Measurements from ENCODE around the gene HPN.
A peak's percentile ranks its signal among the peaks of the same experiment; 100 is the strongest.
"Not testable (repeated sequence)": the region's sequence is repeated elsewhere in the genome, so short reads cannot be mapped to it uniquely, and the experiment has no call there.

Gene HPN

DNA sequence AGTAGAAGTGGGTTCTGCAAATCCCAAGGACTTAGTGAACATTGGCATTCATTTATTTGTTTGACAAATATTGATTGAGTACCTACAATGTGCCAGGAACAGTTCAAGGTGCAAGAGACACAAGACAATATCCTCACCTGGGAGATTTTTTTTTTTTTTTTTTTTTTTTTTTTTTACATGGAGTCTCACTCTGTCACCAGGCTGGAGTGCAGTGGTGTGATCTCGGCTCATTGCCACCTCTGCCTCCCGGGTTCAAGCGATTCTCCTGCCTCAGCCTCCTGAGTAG lies 13.0 kb upstream of the HPN start:
- DNase-seq = not testable (repeated sequence)

DNA sequence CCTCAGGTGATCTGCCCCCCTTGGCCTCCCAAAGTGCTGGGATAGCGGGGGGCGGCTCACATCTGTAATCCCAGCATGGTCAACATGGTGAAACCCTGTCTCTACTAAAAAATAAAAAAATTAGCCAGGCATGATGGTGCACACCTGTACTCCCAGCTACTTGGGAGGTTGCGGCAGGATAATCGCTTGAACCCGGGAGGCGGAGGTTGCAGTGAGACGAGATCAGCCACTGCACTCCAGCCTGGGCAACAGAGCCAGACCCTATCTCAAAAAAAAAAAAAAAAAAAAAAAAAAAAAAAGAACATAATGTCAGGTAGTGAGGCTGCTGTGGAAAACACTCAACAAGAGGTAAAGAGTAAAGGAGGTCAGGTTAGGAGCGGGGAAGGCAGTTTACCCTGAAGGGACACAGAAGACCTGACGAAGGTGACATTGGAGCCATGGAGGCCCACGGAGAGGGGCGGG lies 12.2 kb upstream of the HPN start:
- not testable (repeated sequence) for DNase-seq

DNA sequence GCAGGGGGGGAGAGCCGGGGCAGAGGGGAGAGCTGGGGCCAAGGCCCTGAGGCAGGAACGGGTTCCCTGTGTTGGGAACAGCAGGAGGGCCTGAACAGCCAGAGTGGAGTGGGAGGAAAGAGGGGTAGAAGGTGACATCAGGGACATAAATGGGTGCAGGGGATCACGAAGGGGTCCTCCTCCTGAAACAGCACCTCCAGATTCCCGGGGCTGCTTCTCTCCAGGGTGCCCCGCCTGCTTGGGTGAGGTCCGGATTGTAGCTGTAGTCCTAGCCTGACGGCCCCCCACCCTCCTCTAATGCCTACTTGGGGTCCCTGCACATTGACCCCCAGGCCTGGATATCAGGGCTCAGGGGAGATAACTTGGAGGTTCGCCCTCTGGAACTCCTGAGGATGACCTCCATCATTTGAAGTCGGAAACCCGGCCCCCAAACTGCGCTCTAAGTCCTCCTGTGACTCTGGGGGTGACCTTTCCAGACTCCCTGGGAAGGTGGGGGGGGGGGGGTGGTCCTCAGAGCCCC lies 11.7 kb upstream of the HPN start:
- no peak for DNase-seq

- peak; percentile 73 for DNase-seq
Measured at GRCh38 chr19:35030257-35031071, 11.1 kb upstream of the HPN start, which contains the start of gene SCN1B. Gene SCN1B (plus strand): TSS chr19:35030470. CDS start chr19:35030821, 351 bp downstream.

DNA sequence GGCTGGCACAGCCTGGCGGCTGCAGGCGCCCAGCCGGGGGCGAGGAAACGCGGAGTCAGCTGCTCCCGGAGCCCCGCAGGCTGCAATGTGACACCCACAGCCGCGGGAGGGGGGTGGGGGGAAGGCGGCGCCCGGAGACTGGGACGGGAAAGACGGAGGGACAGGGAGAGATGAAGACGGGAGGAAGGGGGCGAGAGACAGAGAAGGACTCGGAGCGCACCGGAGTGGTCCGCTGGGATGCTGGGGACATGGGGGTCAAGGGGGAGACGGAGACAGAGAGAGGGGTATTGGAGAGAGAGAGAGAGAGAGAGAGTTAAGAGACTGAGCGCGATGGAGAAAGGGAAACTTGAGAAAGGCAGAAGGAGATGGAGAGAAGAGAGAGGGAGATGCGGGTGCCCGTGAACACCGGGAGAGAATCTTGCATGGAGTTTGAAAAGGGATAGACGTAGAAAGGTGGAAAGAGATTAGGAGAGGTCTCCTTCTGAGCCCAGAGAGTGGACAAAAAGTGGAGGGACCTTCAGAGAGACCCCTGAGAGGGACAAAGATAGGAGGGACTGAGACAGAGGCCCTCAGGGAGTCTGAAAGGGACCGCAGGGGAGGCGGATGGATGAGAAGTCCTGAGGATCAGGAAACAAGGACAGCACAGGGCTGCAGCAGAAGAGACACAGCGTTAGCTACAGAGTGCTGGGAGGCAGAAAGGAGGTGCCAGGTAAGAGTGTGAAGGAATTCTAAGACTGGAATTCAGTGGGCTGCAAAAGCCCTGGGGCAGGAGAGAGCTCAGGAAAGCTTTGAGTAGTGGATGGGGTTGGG lies 10.2 kb upstream of the HPN start:
- peak; percentile 72 for DNase-seq

DNA sequence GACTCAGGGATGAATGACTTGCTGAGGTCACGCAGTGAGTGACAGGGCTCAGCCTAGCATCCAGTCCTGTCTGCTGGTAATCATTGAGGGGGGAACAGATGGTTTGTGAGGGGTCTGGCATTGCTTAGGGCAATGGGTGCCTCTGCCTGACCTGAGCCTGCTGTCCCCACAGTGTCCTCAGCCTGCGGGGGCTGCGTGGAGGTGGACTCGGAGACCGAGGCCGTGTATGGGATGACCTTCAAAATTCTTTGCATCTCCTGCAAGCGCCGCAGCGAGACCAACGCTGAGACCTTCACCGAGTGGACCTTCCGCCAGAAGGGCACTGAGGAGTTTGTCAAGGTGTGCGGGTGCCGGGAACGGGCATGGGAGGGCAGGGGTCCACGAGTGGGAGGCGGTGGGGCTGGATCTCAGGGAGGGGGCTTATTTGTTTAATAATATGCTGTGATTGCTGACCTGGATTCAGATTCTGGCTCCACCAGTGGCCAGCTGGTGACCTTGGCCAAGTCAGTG lies 9.1 kb upstream of the HPN start:
- no peak for DNase-seq

DNA sequence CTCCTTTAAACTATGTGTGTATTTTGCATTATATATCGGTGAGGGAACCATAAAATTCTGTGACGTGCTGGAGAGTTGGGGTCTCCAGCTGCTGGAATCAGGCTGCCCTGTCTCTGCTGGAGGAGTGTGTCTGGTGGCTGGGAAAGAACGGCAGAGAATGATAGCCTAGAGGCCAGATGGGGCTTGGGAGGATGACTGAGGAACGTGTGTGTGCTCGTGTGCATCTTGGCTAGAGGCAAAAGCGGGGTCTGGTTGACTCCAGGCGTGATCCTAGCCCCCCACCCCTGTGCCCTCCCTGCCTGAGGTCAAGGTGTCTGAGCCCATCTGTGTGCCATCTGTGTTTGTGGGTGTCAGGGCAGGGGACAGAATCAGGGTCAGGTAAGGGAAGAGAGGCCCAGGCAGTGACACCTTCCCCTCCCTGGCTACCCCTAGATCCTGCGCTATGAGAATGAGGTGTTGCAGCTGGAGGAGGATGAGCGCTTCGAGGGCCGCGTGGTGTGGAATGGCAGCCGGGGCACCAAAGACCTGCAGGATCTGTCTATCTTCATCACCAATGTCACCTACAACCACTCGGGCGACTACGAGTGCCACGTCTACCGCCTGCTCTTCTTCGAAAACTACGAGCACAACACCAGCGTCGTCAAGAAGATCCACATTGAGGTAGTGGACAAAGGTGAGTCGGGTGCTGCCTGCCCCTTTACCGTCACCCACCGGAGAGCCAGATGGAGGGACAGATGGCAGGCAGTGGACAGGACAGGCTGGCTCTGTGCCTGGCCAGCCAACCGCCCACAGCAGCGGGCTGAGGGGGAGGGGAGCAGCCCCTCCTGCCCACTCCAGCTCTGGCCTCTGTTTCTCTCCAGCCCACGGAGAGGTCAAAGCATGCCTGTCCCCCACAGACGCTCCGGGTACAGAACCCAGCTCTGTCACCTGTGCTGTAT lies 8.2 kb upstream of the HPN start:
- DNase-seq = no peak

DNA sequence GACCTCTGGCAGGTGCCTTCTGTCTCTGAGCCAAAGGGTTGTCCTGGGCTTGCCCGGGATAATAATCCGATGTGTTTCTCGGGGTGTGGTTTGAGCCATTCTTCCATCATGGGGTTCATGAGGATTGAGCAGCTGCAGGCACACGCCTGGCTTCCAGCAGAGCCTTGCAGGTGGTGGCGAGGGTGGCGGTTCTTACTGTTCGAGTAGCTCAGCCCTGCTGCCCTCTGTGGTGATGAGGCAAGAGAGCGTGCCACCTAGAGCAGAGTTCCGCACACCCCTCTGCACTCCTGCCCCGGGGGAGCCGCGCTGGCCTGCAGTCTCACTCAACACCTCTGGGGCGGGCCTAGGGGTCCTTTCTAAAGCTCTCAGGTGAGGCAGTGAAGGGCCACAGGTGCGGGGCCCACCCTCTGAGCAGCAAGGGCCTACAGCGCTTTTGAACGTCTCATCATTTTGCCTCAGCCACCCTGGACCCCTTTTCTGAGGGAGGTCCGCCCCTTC lies 7.5 kb upstream of the HPN start:
- no peak for DNase-seq

DNA sequence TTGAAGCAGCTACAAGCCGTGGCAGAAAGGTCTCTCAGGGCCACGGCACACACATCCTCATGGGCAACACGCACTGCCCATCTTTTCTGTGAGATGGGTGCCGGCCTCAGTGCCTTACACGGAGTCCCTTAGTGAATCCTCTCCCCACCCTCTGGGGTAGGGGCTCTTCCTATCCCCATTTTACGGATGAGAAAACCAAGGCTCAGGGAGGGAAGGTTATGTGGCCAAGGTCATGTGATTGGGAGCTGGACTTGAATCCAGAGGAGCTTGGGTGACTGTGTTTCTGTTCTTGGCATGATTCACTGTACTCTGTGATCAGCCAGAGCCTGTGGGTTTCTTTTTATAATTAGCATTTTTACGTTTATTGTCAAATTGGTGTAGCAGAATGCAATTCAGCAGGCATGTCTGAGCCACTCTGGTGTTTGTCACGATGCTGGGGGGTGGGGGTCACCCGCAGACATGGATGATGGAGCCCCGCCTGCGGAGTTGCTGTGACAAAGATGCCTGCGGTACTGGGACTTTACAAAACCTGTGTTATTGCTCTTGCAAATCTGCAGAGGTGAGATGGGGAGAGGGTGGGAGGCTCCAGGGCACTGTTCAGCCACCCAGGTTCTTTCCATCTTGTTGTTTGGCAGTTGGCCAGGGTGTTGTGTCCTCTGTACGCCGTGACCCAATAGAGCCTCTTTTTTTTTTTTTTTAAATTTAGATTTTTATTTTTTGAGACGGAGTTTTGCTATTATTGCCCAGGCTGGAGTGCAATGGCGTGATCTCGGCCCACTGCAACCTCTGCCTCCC lies 6.7 kb upstream of the HPN start:
- DNase-seq = no peak

GRCh38 chr19:35037716-35038622 lies 3.6 kb upstream of the HPN start:
- no peak for DNase-seq

GRCh38 chr19:35038623-35039512 lies 2.7 kb upstream of the HPN start:
- no peak for DNase-seq

DNA sequence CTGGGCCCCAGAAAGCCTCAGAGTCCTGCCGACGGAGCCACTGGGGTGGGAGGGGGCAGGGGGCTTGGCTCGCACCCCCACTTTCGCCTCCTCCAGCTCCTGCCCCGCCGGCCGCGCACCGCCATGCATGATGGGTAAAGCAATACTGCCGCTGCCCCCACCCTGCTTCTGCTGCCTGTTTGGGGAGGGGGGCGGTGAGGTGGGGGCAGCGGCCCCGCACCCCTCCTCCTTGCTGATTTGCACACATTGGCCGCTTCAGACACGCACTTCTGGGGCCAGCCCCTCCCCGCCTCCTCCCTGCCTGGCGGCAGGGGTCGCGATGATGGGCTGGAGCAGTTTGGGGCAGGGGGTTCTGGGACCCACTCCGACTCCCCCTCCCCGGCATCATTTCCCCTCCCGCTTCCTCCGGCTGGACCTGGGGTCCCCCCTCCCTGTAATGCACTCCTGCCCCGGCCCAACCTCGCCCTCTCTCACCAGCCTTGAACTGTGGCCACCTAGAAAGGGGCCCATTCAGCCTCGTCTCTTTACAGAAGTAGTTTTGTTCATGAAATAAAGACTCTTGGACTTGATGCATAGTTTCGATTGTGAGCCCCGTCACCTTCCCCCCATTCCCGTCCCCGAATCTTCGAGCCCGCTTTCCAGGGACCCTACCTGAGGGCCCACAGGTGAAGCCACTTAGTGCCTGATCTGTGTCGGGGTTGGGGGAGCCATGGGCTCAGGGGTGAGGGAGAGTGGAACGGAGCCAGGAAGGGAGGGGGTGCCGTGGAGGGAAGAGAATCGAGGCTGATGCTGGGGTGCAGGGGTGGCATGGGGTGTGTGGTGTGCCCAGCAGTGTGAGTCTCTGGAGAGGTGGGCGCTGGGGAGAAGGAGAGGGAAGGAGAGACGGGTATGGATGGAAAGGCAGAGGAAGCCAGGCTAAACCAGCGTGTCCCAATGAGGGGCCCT lies 1.4 kb upstream of the HPN start:
- DNase-seq = no peak

- DNase-seq = peak; percentile 58
Measured at GRCh38 chr19:35040826-35041547, 534 bp upstream of the HPN start.

GRCh38 chr19:35042056-35042730 lies 672 bp downstream of the HPN start:
- no peak for DNase-seq

GRCh38 chr19:35042954-35043604 lies 1.6 kb downstream of the HPN start:
- DNase-seq = no peak

GRCh38 chr19:35043906-35044305 lies 2.4 kb downstream of the HPN start:
- DNase-seq = no peak
